KMS-11 (cell line): ENCODE data around the gene IL22.

Experiments
- H2AFZ ChIP-seq: fragments of 200-600 bp; sonication (generic); 2 replicates; pipeline ENCODE4 v1.6.1; 2016; ENCODE audit warnings: antibody characterized with exemption, mixed run types, low read depth
- H3K27ac ChIP-seq: fragments of 200-600 bp; sonication (generic); 2 replicates; pipeline ENCODE4 v1.6.1; 2016; ENCODE audit warnings: mild to moderate bottlenecking, mixed run types
- H3K27me3 ChIP-seq: fragments of 200-600 bp; sonication (generic); 2 replicates; pipeline ENCODE4 v1.6.1; 2017; ENCODE audit warnings: mild to moderate bottlenecking, low read depth, mixed run types, moderate library complexity; ENCODE audit not compliant: insufficient read depth
- H3K36me3 ChIP-seq: fragments of 200-600 bp; sonication (generic); 2 replicates; pipeline ENCODE4 v1.6.1; 2017; ENCODE audit warnings: mild to moderate bottlenecking, mixed run types; ENCODE audit not compliant: insufficient read depth
- H3K4me1 ChIP-seq: fragments of 200-600 bp; sonication (generic); 2 replicates; pipeline ENCODE4 v1.6.1; 2016; ENCODE audit warnings: mild to moderate bottlenecking, low read depth, mixed run types; ENCODE audit not compliant: poor library complexity, severe bottlenecking
- H3K4me2 ChIP-seq: fragments of 200-600 bp; sonication (generic); 2 replicates; pipeline ENCODE4 v1.7.0; 2016; ENCODE audit warnings: mild to moderate bottlenecking, mixed run types
- H3K4me3 ChIP-seq: fragments of 200-600 bp; sonication (generic); IDR thresholded peaks from 2 replicates; pipeline ENCODE4 v1.6.1; 2017; ENCODE audit warnings: low read depth, low read length, mixed read lengths; ENCODE audit not compliant: insufficient read depth
- H3K79me2 ChIP-seq: fragments of 200-600 bp; sonication (generic); 2 replicates; pipeline ENCODE4 v1.6.1; 2016; ENCODE audit warnings: low read depth, mixed run types; ENCODE audit not compliant: insufficient read depth
- H3K9ac ChIP-seq: fragments of 200-600 bp; sonication (generic); 2 replicates; pipeline ENCODE4 v1.6.1; 2016; ENCODE audit warnings: mild to moderate bottlenecking, mixed run types
- H4K20me1 ChIP-seq: fragments of 200-600 bp; sonication (generic); 2 replicates; pipeline ENCODE4 v1.6.1; 2016; ENCODE audit warnings: mild to moderate bottlenecking, mixed run types; ENCODE audit not compliant: insufficient read depth
- TF ChIP-seq, protein P1 (sequence below): fragments of 200-600 bp; sonication (generic); conservative IDR thresholded peaks from 2 replicates; pipeline ENCODE4 v1.6.1; 2017; ENCODE audit warnings: low read depth, mild to moderate bottlenecking, antibody characterized with exemption, low read length, moderate library complexity, mixed read lengths

IL22 gene

GRCh38 chr12:68206446-68206845 is 47.0 kb downstream of the IL22 start:
- H3K4me1 ChIP-seq, result no peaks in the 10 kb centered on the region

GRCh38 chr12:68203460-68203875 is 49.9 kb downstream of the IL22 start:
- no peak overlapping the region for H3K9ac ChIP-seq
- no peaks in the 10 kb centered on the region for H3K36me3 ChIP-seq
- no peaks in the 10 kb centered on the region for H3K27me3 ChIP-seq
- no peak overlapping the region for H3K4me3 ChIP-seq
- H3K27ac ChIP-seq, result no peak overlapping the region
- H3K79me2 ChIP-seq, result no peaks in the 10 kb centered on the region
- TF ChIP-seq, protein P1, sequence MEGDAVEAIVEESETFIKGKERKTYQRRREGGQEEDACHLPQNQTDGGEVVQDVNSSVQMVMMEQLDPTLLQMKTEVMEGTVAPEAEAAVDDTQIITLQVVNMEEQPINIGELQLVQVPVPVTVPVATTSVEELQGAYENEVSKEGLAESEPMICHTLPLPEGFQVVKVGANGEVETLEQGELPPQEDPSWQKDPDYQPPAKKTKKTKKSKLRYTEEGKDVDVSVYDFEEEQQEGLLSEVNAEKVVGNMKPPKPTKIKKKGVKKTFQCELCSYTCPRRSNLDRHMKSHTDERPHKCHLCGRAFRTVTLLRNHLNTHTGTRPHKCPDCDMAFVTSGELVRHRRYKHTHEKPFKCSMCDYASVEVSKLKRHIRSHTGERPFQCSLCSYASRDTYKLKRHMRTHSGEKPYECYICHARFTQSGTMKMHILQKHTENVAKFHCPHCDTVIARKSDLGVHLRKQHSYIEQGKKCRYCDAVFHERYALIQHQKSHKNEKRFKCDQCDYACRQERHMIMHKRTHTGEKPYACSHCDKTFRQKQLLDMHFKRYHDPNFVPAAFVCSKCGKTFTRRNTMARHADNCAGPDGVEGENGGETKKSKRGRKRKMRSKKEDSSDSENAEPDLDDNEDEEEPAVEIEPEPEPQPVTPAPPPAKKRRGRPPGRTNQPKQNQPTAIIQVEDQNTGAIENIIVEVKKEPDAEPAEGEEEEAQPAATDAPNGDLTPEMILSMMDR, result no peak
- H3K4me1 ChIP-seq, result no peaks in the 10 kb centered on the region
- H3K4me2 ChIP-seq, result no peak overlapping the region
- H4K20me1 ChIP-seq, result no peaks in the 10 kb centered on the region
- H2AFZ ChIP-seq, result no peak overlapping the region

More at GRCh38 chr12:68206446-68206845, 47.0 kb downstream of the IL22 start:
- Histone ChIP-seq H3K36me3 (no peaks in the 10 kb centered on the region), H3K9ac (no peak overlapping the region), H2AFZ (no peak overlapping the region), H3K79me2 (no peaks in the 10 kb centered on the region), H3K27ac (no peak overlapping the region), H3K4me2 (no peak overlapping the region), H3K4me3 (no peak overlapping the region), H3K27me3 (no peaks in the 10 kb centered on the region), H4K20me1 (no peaks in the 10 kb centered on the region)
- TF ChIP-seq, protein P1, result no peak

DNA sequence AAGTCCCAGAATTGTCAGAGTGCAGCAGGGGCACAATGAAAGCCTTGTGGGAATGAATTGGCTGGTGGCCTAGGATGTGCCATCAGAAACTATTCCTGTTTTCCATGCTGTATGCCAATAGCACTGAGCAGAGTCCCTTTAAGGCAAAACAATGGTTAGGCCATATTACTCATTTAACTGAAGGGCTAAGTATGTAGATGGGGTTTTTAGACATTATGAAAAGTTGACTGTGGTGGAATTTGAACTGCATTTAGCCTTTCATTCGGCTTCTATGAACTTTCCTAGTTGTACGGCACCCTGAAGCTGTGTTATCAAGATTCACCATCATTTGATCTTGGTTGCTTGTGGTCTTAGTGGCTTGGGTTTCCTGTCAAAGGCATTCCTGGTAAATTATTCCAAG is 52.5 kb downstream of the IL22 start:
- no peaks in the 10 kb centered on the region for H3K36me3 ChIP-seq
- no peak overlapping the region for H2AFZ ChIP-seq
- no peaks in the 10 kb centered on the region for H3K79me2 ChIP-seq
- H3K4me2 ChIP-seq, result no peak overlapping the region
- H3K27ac ChIP-seq, result no peak overlapping the region
- TF ChIP-seq, protein P1, result no peak
- H3K27me3 ChIP-seq, result no peaks in the 10 kb centered on the region
- no peak overlapping the region for H3K9ac ChIP-seq
- H3K4me1 ChIP-seq, result no peaks in the 10 kb centered on the region
- H4K20me1 ChIP-seq, result no peaks in the 10 kb centered on the region
- H3K4me3 ChIP-seq, result no peak overlapping the region

- H3K79me2 ChIP-seq, result no peaks in the 10 kb centered on the region
- H3K4me2 ChIP-seq, result no peak overlapping the region
- H4K20me1 ChIP-seq, result no peaks in the 10 kb centered on the region
- no peak overlapping the region for H3K4me3 ChIP-seq
- H3K27me3 ChIP-seq, result no peaks in the 10 kb centered on the region
- no peak overlapping the region for H3K9ac ChIP-seq
- no peak overlapping the region for H2AFZ ChIP-seq
- H3K4me1 ChIP-seq, result no peaks in the 10 kb centered on the region
- H3K27ac ChIP-seq, result no peak overlapping the region
- H3K36me3 ChIP-seq, result no peaks in the 10 kb centered on the region
- TF ChIP-seq, protein P1, result no peak
Observed at GRCh38 chr12:68199127-68199526, 54.3 kb downstream of the IL22 start.
